Mammary epithelial cell (primary cell): ENCODE data around the gene MBNL2.

Source experiments
- EZH2 ChIP-seq: IDR thresholded peaks from 2 replicates; pipeline ENCODE4 v1.6.1; 2012; ENCODE audit warnings: low read length, inconsistent platforms, borderline replicate concordance
- TF ChIP-seq, protein P1 (sequence below), 2 donors: IDR thresholded peaks in 1 of 2; conservative IDR thresholded peaks in 1 of 2; 2 replicates each; pipeline ENCODE4 v1.5.1; 2011 to 2012; ENCODE audit warnings: inconsistent platforms in 2 of 2, low read length in 2 of 2, mild to moderate bottlenecking in 2 of 2, control low read depth in 1 of 2, low read depth in 1 of 2; ENCODE audit not compliant: insufficient read depth in 1 of 2; ENCODE audit errors: extremely low read depth in 1 of 2

DNA sequence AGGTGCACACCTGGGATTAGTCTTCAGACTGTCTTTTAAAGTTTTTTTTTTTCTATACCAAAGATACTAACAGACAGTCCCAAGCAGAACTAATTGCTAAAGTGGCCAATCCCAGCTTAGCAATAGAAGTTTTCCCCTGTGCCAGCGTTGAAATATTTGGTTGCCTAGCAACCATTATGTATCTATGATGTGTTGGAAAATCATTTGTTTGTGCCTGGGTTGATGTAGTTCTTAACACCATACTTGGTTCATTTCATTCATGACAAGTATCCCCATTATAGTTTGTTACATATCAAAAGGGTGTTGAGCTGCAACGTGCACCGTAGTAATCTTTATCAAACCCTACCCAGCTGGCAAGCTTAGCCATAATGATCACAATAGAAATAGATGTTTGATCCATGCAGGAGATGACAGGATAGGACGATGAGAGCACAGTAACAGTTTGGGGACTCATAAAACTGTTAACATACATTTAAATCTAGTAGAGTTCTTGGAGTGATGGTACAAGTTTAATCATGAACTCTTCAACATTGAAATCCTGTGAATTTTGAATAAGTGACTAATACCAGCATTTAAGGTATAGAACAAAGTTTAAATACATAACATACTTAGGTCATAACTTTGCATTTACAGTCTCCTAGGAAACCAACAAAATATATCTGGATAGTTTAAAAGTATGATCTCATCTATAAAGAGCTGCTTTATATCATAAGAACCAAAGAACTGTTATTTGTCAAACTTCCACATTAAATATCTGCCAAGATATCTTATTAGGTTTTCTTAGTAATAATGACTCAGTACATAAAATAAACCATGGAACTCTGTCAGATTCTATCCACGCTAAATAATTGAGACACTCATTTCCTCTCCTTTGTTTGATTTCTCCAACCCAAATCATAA is 73.4 kb downstream of the MBNL2 start:
- TF ChIP-seq, protein P1, sequence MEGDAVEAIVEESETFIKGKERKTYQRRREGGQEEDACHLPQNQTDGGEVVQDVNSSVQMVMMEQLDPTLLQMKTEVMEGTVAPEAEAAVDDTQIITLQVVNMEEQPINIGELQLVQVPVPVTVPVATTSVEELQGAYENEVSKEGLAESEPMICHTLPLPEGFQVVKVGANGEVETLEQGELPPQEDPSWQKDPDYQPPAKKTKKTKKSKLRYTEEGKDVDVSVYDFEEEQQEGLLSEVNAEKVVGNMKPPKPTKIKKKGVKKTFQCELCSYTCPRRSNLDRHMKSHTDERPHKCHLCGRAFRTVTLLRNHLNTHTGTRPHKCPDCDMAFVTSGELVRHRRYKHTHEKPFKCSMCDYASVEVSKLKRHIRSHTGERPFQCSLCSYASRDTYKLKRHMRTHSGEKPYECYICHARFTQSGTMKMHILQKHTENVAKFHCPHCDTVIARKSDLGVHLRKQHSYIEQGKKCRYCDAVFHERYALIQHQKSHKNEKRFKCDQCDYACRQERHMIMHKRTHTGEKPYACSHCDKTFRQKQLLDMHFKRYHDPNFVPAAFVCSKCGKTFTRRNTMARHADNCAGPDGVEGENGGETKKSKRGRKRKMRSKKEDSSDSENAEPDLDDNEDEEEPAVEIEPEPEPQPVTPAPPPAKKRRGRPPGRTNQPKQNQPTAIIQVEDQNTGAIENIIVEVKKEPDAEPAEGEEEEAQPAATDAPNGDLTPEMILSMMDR (conservative IDR thresholded peaks at IDR 0.05 in 1 of 2, IDR thresholded peaks at IDR 0.05 in 1 of 2; ENCODE audit: extremely low read depth in 1 of 2, insufficient read depth in 1 of 2, low read depth in 1 of 2, low read length in 2 of 2), result no peak
- no peak for TF ChIP-seq EZH2
